HG03039 (cell line): ENCODE data around the gene SRXN1.

Experiments used
- ATAC-seq: cut with Tn5 transposase; IDR thresholded peaks from one replicate; pipeline ENCODE4 v1.9.1; 2021; ENCODE audit warnings: mild to moderate bottlenecking, moderate library complexity; ENCODE audit not compliant: unreplicated experiment

SRXN1 gene

GRCh38 chr20:637559-637958 is 15.4 kb downstream of the SRXN1 start:
- ATAC-seq: no peak

GRCh38 chr20:635893-636338 is 17.1 kb downstream of the SRXN1 start:
- ATAC-seq: no peak

- ATAC-seq: no peak
Observed at GRCh38 chr20:635028-635892, 17.7 kb downstream of the SRXN1 start.

GRCh38 chr20:634148-634925 is 18.7 kb downstream of the SRXN1 start:
- no peak for ATAC-seq

- ATAC-seq: no peak
Observed at GRCh38 chr20:631101-631500, 21.9 kb downstream of the SRXN1 start.

- no peak for ATAC-seq
Observed at GRCh38 chr20:626579-626978, 26.4 kb downstream of the SRXN1 start.

- no peak for ATAC-seq
Observed at GRCh38 chr20:625360-625932, 27.6 kb downstream of the SRXN1 start.

GRCh38 chr20:623704-624103 is 29.3 kb downstream of the SRXN1 start:
- no peak for ATAC-seq

GRCh38 chr20:623021-623420 is 30.0 kb downstream of the SRXN1 start:
- ATAC-seq: no peak

GRCh38 chr20:622161-622560 is 30.8 kb downstream of the SRXN1 start:
- ATAC-seq: no peak

- ATAC-seq: no peak
Observed at GRCh38 chr20:621125-621756, 31.8 kb downstream of the SRXN1 start.

- ATAC-seq: no peak
Observed at GRCh38 chr20:620246-620645, 32.8 kb downstream of the SRXN1 start.

GRCh38 chr20:618980-619379 is 34.0 kb downstream of the SRXN1 start:
- ATAC-seq: no peak

GRCh38 chr20:617934-618690 is 34.9 kb downstream of the SRXN1 start:
- ATAC-seq: no peak

GRCh38 chr20:615514-615913 is 37.5 kb downstream of the SRXN1 start:
- ATAC-seq: no peak

GRCh38 chr20:611843-612185 is 41.2 kb downstream of the SRXN1 start:
- no peak for ATAC-seq

- no peak for ATAC-seq
Observed at GRCh38 chr20:611047-611842, 41.8 kb downstream of the SRXN1 start.

GRCh38 chr20:610130-611046 is 42.6 kb downstream of the SRXN1 start, which contains the start of gene TCF15:
Gene TCF15 (minus strand): TSS chr20:610309. CDS start chr20:610237, 72 bp downstream.
- ATAC-seq: no peak
